Osteoblast (primary cell): ENCODE results near the gene RBBP4. TPM values are rescaled to one million over a fixed set of nuclear protein-coding genes. Genes with fewer than 3 reads are reported as not detected.

Source experiments
- small RNA-seq: library from RNA; depleted of rRNA; stranded (forward); fragments of <200 nt; gene quantifications from one replicate; pipeline ENCODE3, GENCODE V24; 2012
- total RNA-seq: library from RNA; depleted of rRNA; stranded (reverse); fragments of >200 nt; gene quantifications from 2 replicates; pipeline ENCODE4 v1.2.3, GENCODE V29; 2012

RBBP4 gene
- total RNA-seq, 1 donor, result 111 TPM

Small RNAs within 50 kb of the gene (small RNA-seq; reads per million reads assigned to genes)
- not detected for gene RF00019

Other genes with a start within 250 kb of the RBBP4 start
- under 0.01 TPM in 2 replicates for gene ZBTB8B, start 186.1 kb upstream of the RBBP4 start, total RNA-seq
- gene ZBTB8A, start 111.8 kb upstream of the RBBP4 start, total RNA-seq, result 9.8 and 10.6 TPM in 2 replicates
- gene ZBTB8OS, start 658 bp upstream of the RBBP4 start, total RNA-seq, result 27.1 and 37.3 TPM in 2 replicates
- 129 and 139 TPM in 2 replicates for gene SYNC, start 51.6 kb downstream of the RBBP4 start, total RNA-seq
- 183 and 199 TPM in 2 replicates for gene YARS1, start 166.2 kb downstream of the RBBP4 start, total RNA-seq
- 42.0 and 57.2 TPM in 2 replicates for gene S100PBP, start 166.4 kb downstream of the RBBP4 start, total RNA-seq
- 0.36 TPM in 1 of 2 replicates, not detected in the other for gene FNDC5, start 219.7 kb downstream of the RBBP4 start, total RNA-seq
- not detected in 2 replicates for gene HPCA, start 235.3 kb downstream of the RBBP4 start, total RNA-seq